SK-N-SH (cell line): ENCODE results near the gene CD244. TPM values are rescaled to one million over a fixed set of nuclear protein-coding genes. Genes with fewer than 3 reads are reported as not detected.

Experiments used
- CTCF ChIA-PET: fragments of 300-600, 350-600 bp; formaldehyde crosslinking; extraction: SDS; loops from one replicate; lab custom pipeline; 2021; lab: Yijun Ruan, JAX
- POLR2A ChIA-PET: fragments of 350-600 bp; sonication (Branson Sonifier 250); formaldehyde crosslinking; extraction: SDS; loops from one replicate; lab custom pipeline; 2020; ENCODE audit warnings: antibody characterized with exemption, inconsistent platforms; lab: Yijun Ruan, JAX
- DNase-seq: peaks from one replicate; pipeline ENCODE4 v3.0.0; 2012
- H2AFZ ChIP-seq: fragments of 200-600 bp; sonication (generic); 2 replicates; pipeline ENCODE4 v1.8.1; 2016; ENCODE audit warnings: antibody characterized with exemption, mild to moderate bottlenecking, low read depth
- H3F3A ChIP-seq: fragments of 200-600 bp; sonication (generic); replicated peaks from 2 replicates; pipeline ENCODE3; 2016; ENCODE audit warnings: antibody characterized with exemption, mild to moderate bottlenecking; ENCODE audit not compliant: insufficient read depth
- H3K27ac ChIP-seq, 2 experiments: fragments of 200-500 bp in 1 of 2; fragments of 200-600 bp in 1 of 2; sonication (Bioruptor generic) in 1 of 2; sonication (generic), shearing (Covaris generic) in 1 of 2; 2 replicates each; pipeline versions ENCODE4 v1.5.1 to v1.6.1; 2014 to 2016; ENCODE audit warnings: low read depth in 2 of 2, inconsistent platforms in 1 of 2, low read length in 1 of 2, mild to moderate bottlenecking in 1 of 2, mixed read lengths in 1 of 2
- H3K27me3 ChIP-seq: fragments of 200-600 bp; sonication (generic), shearing (Covaris generic); 2 replicates; pipeline ENCODE4 v1.6.1; 2016; ENCODE audit warnings: mixed run types; ENCODE audit not compliant: insufficient read depth
- H3K36me3 ChIP-seq, 2 experiments: fragments of 200-500 bp in 1 of 2; fragments of 200-600 bp in 1 of 2; sonication (Bioruptor generic) in 1 of 2; sonication (generic) in 1 of 2; replicated peaks in 1 of 2; 2 replicates each; pipeline versions ENCODE3 to v1.5.1; 2014 to 2016; ENCODE audit warnings: low read length in 1 of 2, mild to moderate bottlenecking in 1 of 2; ENCODE audit not compliant: insufficient read depth in 2 of 2, control insufficient read depth in 1 of 2
- H3K4me1 ChIP-seq, 2 experiments: fragments of 200-500 bp in 1 of 2; fragments of 200-600 bp in 1 of 2; sonication (Bioruptor generic) in 1 of 2; sonication (generic), shearing (Covaris generic) in 1 of 2; 2 replicates each; pipeline versions ENCODE4 v1.5.1 to v1.6.1; 2014 to 2016; ENCODE audit warnings: low read depth in 1 of 2, low read length in 1 of 2, mixed run types in 1 of 2; ENCODE audit not compliant: insufficient read depth in 2 of 2, control insufficient read depth in 1 of 2
- H3K4me2 ChIP-seq: fragments of 200-600 bp; sonication (generic), shearing (Covaris generic); 2 replicates; pipeline ENCODE4 v1.6.1; 2017; ENCODE audit warnings: mixed run types
- H3K4me3 ChIP-seq, 2 experiments: fragments of 200-500 bp in 1 of 2; fragments of 200-600 bp in 1 of 2; sonication (Bioruptor generic) in 1 of 2; sonication (generic), shearing (Covaris generic) in 1 of 2; 2 replicates each; pipeline versions ENCODE4 v1.5.1 to v1.8.1; 2014 to 2016; ENCODE audit warnings: low read depth in 2 of 2, inconsistent platforms in 1 of 2, low read length in 1 of 2, mild to moderate bottlenecking in 1 of 2, mixed read lengths in 1 of 2, moderate library complexity in 1 of 2
- H3K79me2 ChIP-seq: fragments of 200-600 bp; sonication (generic); 2 replicates; pipeline ENCODE4 v1.8.1; 2017; ENCODE audit warnings: mild to moderate bottlenecking; ENCODE audit not compliant: insufficient read depth
- H3K9ac ChIP-seq: fragments of 200-600 bp; sonication (generic); 2 replicates; pipeline ENCODE4 v1.6.1; 2017; ENCODE audit warnings: mixed run types
- H3K9me2 ChIP-seq: fragments of 200-600 bp; sonication (generic); 2 replicates; pipeline ENCODE4 v1.6.1; 2017; ENCODE audit warnings: mixed run types
- H3K9me3 ChIP-seq: fragments of 200-600 bp; sonication (generic); 2 replicates; pipeline ENCODE4 v1.6.1; 2017; ENCODE audit warnings: mixed run types, mild to moderate bottlenecking, moderate library complexity
- H4K20me1 ChIP-seq: fragments of 200-600 bp; sonication (generic); 2 replicates; pipeline ENCODE4 v1.6.1; 2017; ENCODE audit warnings: mild to moderate bottlenecking, mixed run types; ENCODE audit not compliant: insufficient read depth
- CHD2 ChIP-seq: fragments of 150-350 bp; IDR thresholded peaks from 2 replicates; pipeline ENCODE4 v1.6.1; 2018; ENCODE audit warnings: low read length; ENCODE audit not compliant: partially characterized antibody
- CTCF ChIP-seq: fragments of 200-600 bp; sonication (generic); IDR thresholded peaks from 2 replicates; pipeline ENCODE4 v1.6.1; 2017; ENCODE audit warnings: antibody characterized with exemption, mild to moderate bottlenecking, moderate library complexity
- FOSL2 ChIP-seq: IDR thresholded peaks from 2 replicates; pipeline ENCODE4 v1.4.0; 2012; ENCODE audit warnings: low read depth, mild to moderate bottlenecking, moderate library complexity, borderline replicate concordance
- FOXJ3 ChIP-seq: sonication (generic); formaldehyde crosslinking; IDR thresholded peaks from 2 replicates; pipeline ENCODE4 v1.5.1; 2020; ENCODE audit warnings: mild to moderate bottlenecking, missing genetic modification reagents
- GABPA ChIP-seq: IDR thresholded peaks from 2 replicates; pipeline ENCODE4 v1.4.0; 2012; ENCODE audit warnings: low read depth, mild to moderate bottlenecking
- GATA2 ChIP-seq: sonication (generic); formaldehyde crosslinking; IDR thresholded peaks from 2 replicates; pipeline ENCODE4 v1.5.0; 2020; ENCODE audit warnings: mild to moderate bottlenecking, missing genetic modification reagents
- IRF3 ChIP-seq: fragments of 150-350 bp; IDR thresholded peaks from 2 replicates; pipeline ENCODE4 v1.6.1; 2016; ENCODE audit warnings: mild to moderate bottlenecking, low read depth, low read length
- REST ChIP-seq: IDR thresholded peaks from 2 replicates; pipeline ENCODE4 v1.6.1; 2012; ENCODE audit warnings: mild to moderate bottlenecking, low read depth, low read length, moderate library complexity
- TCF12 ChIP-seq: IDR thresholded peaks from 2 replicates; pipeline ENCODE4 v1.4.0; 2012
- YY1 ChIP-seq: IDR thresholded peaks from 2 replicates; pipeline ENCODE4 v1.4.0; 2012; ENCODE audit warnings: low read depth, mild to moderate bottlenecking
- WGBS: methylation state at CpG from one replicate; pipeline ENCODE4 v1.1.6; 2017; ENCODE audit warnings: low lambda C conversion rate; 5-methylcytosine and 5-hydroxymethylcytosine counted together
- polyA plus RNA-seq, 3 experiments: library from polyadenylated mRNA; depleted of rRNA; stranded (reverse); fragments of >200 nt; gene quantifications; 2 replicates each; pipeline ENCODE4 v1.2.3, GENCODE V29; 2012

Gene CD244
- polyA plus RNA-seq, 1 of the 3 experiments (the other 2 are of a cell fraction): not detected

- Histone ChIP-seq H3K4me3 (no peak overlapping the region), H3K4me1 (no peaks in the 10 kb centered on the region), H3K9me3 (no peaks in the 10 kb centered on the region), H3K27me3 (no peaks in the 10 kb centered on the region; the same call in 1 of the 2 replicates), H3K4me2 (no peak overlapping the region), H3K27ac (no peak overlapping the region), H3K36me3 (no peaks in the 10 kb centered on the region), H3F3A (no peaks in the 10 kb centered on the region), H2AFZ (no peak overlapping the region), H4K20me1 (no peaks in the 10 kb centered on the region), H3K79me2 (no peaks in the 10 kb centered on the region), H3K9me2 (no peaks in the 10 kb centered on the region; the same call in 1 of the 2 replicates), H3K9ac (no peak overlapping the region)
- TF ChIP-seq GATA2: no peak
- ChIA-PET POLR2A (no interaction called here), CTCF (interaction anchor here (1.2 kb wide), 1 partner anchor 205 kb away, joined by 3 read pairs; no protein-coding TSS in a partner anchor)
- 10% methylated on average over 3 of the region's 3 CpGs for WGBS
- no peak for DNase-seq
Observed at GRCh38 chr1:160807247-160807646, 55.4 kb downstream of the CD244 start.

GRCh38 chr1:160806784-160807183 is 55.9 kb downstream of the CD244 start:
- no peak overlapping the region for H3K4me2 ChIP-seq
- no peaks in the 10 kb centered on the region; the same call in 1 of the 2 replicates for H3K9me2 ChIP-seq
- H3F3A ChIP-seq: no peaks in the 10 kb centered on the region
- H2AFZ ChIP-seq: no peak overlapping the region
- no peaks in the 10 kb centered on the region for H3K9me3 ChIP-seq
- H3K9ac ChIP-seq: no peak overlapping the region
- no peak for TF ChIP-seq REST
- TF ChIP-seq CHD2: no peak
- TF ChIP-seq YY1: no peak
- TF ChIP-seq, all 33 proteins: peak for 0
- no peak for DNase-seq
- Histone ChIP-seq H3K4me1 (no peaks in the 10 kb centered on the region), H3K79me2 (no peaks in the 10 kb centered on the region), H4K20me1 (no peaks in the 10 kb centered on the region), H3K4me3 (no peak overlapping the region), H3K36me3 (no peaks in the 10 kb centered on the region), H3K27ac (no peak overlapping the region), H3K27me3 (no peaks in the 10 kb centered on the region; the same call in 1 of the 2 replicates)
- CTCF ChIA-PET: interaction anchor here (1.2 kb wide), 1 partner anchor 205 kb away, joined by 3 read pairs; no protein-coding TSS in a partner anchor
- POLR2A ChIA-PET: no interaction called here

- H3K27ac ChIP-seq: no peak overlapping the region
- CTCF ChIA-PET: no interaction called here
- H3F3A ChIP-seq: no peaks in the 10 kb centered on the region
- DNase-seq: no peak
- H3K4me2 ChIP-seq: no peak overlapping the region
- no peaks in the 10 kb centered on the region for H4K20me1 ChIP-seq
- no peaks in the 10 kb centered on the region for H3K79me2 ChIP-seq
- H3K27me3 ChIP-seq: no peaks in the 10 kb centered on the region; the same call in 1 of the 2 replicates
- POLR2A ChIA-PET: no interaction called here
- H3K9me3 ChIP-seq: no peaks in the 10 kb centered on the region
- H3K9ac ChIP-seq: no peak overlapping the region
- H3K9me2 ChIP-seq: no peaks in the 10 kb centered on the region; the same call in 1 of the 2 replicates
- WGBS: 5% methylated on average over 1 of the region's 1 CpG
- no peak overlapping the region for H2AFZ ChIP-seq
- H3K4me3 ChIP-seq: no peak overlapping the region
- H3K36me3 ChIP-seq: no peaks in the 10 kb centered on the region
- H3K4me1 ChIP-seq: no peaks in the 10 kb centered on the region
- TF ChIP-seq CTCF: no peak
- TF ChIP-seq GABPA: no peak
- TF ChIP-seq TCF12: no peak
- TF ChIP-seq CHD2: no peak
- TF ChIP-seq FOSL2: no peak
- no peak for TF ChIP-seq FOXJ3 (CRISPR knock-in tag)
- TF ChIP-seq IRF3: no peak
- TF ChIP-seq REST: no peak
Observed at GRCh38 chr1:160806109-160806665, 56.5 kb downstream of the CD244 start.
